SH-SY5Y (cell line): ENCODE results near the gene EPS15.

ENCODE experiments used
- GATA2 ChIP-seq: IDR thresholded peaks from 2 replicates; pipeline ENCODE4 v1.6.1; 2011; ENCODE audit warnings: mild to moderate bottlenecking, low read depth, low read length
- GATA3 ChIP-seq: IDR thresholded peaks from 2 replicates; pipeline ENCODE4 v1.6.1; 2011; ENCODE audit warnings: low read depth, mild to moderate bottlenecking, low read length, moderate library complexity

DNA sequence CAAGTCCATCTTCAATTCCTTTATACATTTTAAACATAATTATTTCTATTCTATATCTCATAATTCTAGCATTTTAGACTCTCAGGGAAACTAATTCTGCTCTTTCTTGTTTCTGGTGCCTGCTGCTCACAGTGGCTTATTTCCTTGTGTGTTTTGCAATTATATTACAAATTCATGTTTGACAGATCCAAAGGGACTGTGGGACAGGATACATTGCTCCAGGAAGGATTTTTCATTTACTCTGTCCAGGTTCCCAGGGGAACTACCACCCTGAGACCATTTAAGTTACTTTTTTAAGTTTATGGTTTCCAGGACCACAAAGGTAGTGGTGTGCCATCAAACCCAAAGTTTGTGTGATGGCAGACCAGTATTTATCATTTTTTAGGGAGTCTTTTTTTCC, 195.3 kb downstream of the EPS15 start:
- no peak for TF ChIP-seq GATA2
- TF ChIP-seq GATA3 = no peak
